GM18520 (cell line): ENCODE measurements around the gene TXNDC2.
"Not testable (repeated sequence)": the region's sequence is repeated elsewhere in the genome, so short reads cannot be mapped to it uniquely, and the experiment has no call there.

Experiments used
- ATAC-seq: cut with Tn5 transposase; IDR thresholded peaks from one replicate; pipeline ENCODE4 v1.9.1; 2021; ENCODE audit not compliant: unreplicated experiment

The TXNDC2 gene

GRCh38 chr18:9911226-9911625 is 25.5 kb downstream of the TXNDC2 start:
- no peak for ATAC-seq

GRCh38 chr18:9912285-9912684 is 26.5 kb downstream of the TXNDC2 start:
- not testable (repeated sequence) for ATAC-seq

- ATAC-seq: no peak
These were observed 27.4 kb downstream of the TXNDC2 start for GRCh38 chr18:9913151-9913525.

GRCh38 chr18:9913526-9914333 is 28.0 kb downstream of the TXNDC2 start, which contains the start of gene VAPA:
TSS of gene VAPA (plus strand) at chr18:9914016. CDS start at chr18:9914257, 241 bp downstream.
- peak; percentile 76 for ATAC-seq

GRCh38 chr18:9914334-9914583 is 28.5 kb downstream of the TXNDC2 start:
- no peak for ATAC-seq

- peak; percentile 13 for ATAC-seq
These were observed 29.0 kb downstream of the TXNDC2 start for GRCh38 chr18:9914584-9915290.

- no peak for ATAC-seq
These were observed 29.7 kb downstream of the TXNDC2 start for GRCh38 chr18:9915291-9916076.

GRCh38 chr18:9916077-9916639 is 30.4 kb downstream of the TXNDC2 start:
- no peak for ATAC-seq

- no peak for ATAC-seq
These were observed 31.0 kb downstream of the TXNDC2 start for GRCh38 chr18:9916808-9917207.

- no peak for ATAC-seq
These were observed 32.4 kb downstream of the TXNDC2 start for GRCh38 chr18:9918016-9918680.

GRCh38 chr18:9919564-9920232 is 33.9 kb downstream of the TXNDC2 start:
- ATAC-seq: no peak

- ATAC-seq: no peak
These were observed 37.0 kb downstream of the TXNDC2 start for GRCh38 chr18:9922592-9923311.

- ATAC-seq: no peak
These were observed 38.7 kb downstream of the TXNDC2 start for GRCh38 chr18:9924371-9924943.

GRCh38 chr18:9925369-9925768 is 39.6 kb downstream of the TXNDC2 start:
- ATAC-seq: no peak

- no peak for ATAC-seq
These were observed 40.0 kb downstream of the TXNDC2 start for GRCh38 chr18:9925795-9926194.

GRCh38 chr18:9926223-9926894 is 40.6 kb downstream of the TXNDC2 start:
- ATAC-seq: no peak

- ATAC-seq: no peak
These were observed 41.2 kb downstream of the TXNDC2 start for GRCh38 chr18:9926977-9927376.

- no peak for ATAC-seq
These were observed 41.8 kb downstream of the TXNDC2 start for GRCh38 chr18:9927392-9928063.
